Lower lobe of right lung (tissue), 2 donors: ENCODE results near the gene MSL2. TPM values are rescaled to one million over a fixed set of nuclear protein-coding genes. Genes with fewer than 3 reads are reported as not detected.
"Not testable (repeated sequence)": the region's sequence is repeated elsewhere in the genome, so short reads cannot be mapped to it uniquely, and the experiment has no call there.

ENCODE experiments used
- ATAC-seq, 2 donors: fragments of 200-7000 bp; cut with Tn5 transposase; one replicate each; pipeline ENCODE4 v1.9.1; 2020 to 2022; ENCODE audit warnings: mild to moderate bottlenecking in 2 of 2, moderate library complexity in 2 of 2
- DNase-seq: peaks from one replicate; pipeline ENCODE4 v3.0.0-alpha.2; 2020
- H3K27ac ChIP-seq: fragments of 200-600 bp; one replicate; pipeline ENCODE4 v1.8.0; 2022
- H3K27me3 ChIP-seq: fragments of 200-600 bp; one replicate; pipeline ENCODE4 v1.8.0; 2022; ENCODE audit warnings: low read depth
- H3K36me3 ChIP-seq: fragments of 200-600 bp; one replicate; pipeline ENCODE4 v1.8.0; 2022; ENCODE audit warnings: mild to moderate bottlenecking
- H3K4me1 ChIP-seq: fragments of 200-600 bp; one replicate; pipeline ENCODE4 v1.8.0; 2022
- H3K4me3 ChIP-seq: fragments of 200-600 bp; one replicate; pipeline ENCODE4 v1.8.0; 2022; ENCODE audit warnings: mild to moderate bottlenecking
- H3K9me3 ChIP-seq: fragments of 200-600 bp; one replicate; pipeline ENCODE4 v1.8.0; 2022
- CTCF ChIP-seq: fragments of 200-600 bp; IDR thresholded peaks from one replicate; pipeline ENCODE4 v1.8.0; 2022; ENCODE audit warnings: antibody characterized with exemption, mild to moderate bottlenecking
- intact Hi-C: fragments of 100-400 bp; cut with DNase I; formaldehyde crosslinking; loops from one replicate; pipeline ENCODE4 v1.11.0; 2022
- total RNA-seq: library from RNA; stranded (reverse); fragmentation: NEBNext Ultra II Directional; extraction: Animal tissue kit (Norgen Biotek cat#: 25700); gene quantifications from one replicate; pipeline ENCODE4 v1.2.1, GENCODE V29; 2021
- donor health status: DM: no; HTN: yes; CAD: no; lungs with severe emphysema.

The MSL2 gene
- total RNA-seq, 1 donor from 2014 or later, result 36.9 TPM

GRCh38 chr3:136136454-136136853 is 59.7 kb downstream of the MSL2 start:
- Histone ChIP-seq H3K36me3 (no peaks in the 10 kb centered on the region), H3K27ac (no peak overlapping the region), H3K4me1 (no peaks in the 10 kb centered on the region), H3K27me3 (no peaks in the 10 kb centered on the region), H3K4me3 (no peak overlapping the region), H3K9me3 (no peaks in the 10 kb centered on the region)
- no peak for ATAC-seq
- no peak for TF ChIP-seq CTCF
- DNase-seq, result no peak
- intact Hi-C loops, result no loop called here

GRCh38 chr3:136135039-136135802 is 60.9 kb downstream of the MSL2 start:
- TF ChIP-seq CTCF, result no peak
- no peaks in the 10 kb centered on the region for H3K4me1 ChIP-seq
- DNase-seq, result no peak
- no peaks in the 10 kb centered on the region for H3K36me3 ChIP-seq
- H3K4me3 ChIP-seq, result no peak overlapping the region
- no peak for ATAC-seq
- no peak overlapping the region for H3K27ac ChIP-seq
- H3K27me3 ChIP-seq, result no peaks in the 10 kb centered on the region
- intact Hi-C loops, result no loop called here
- H3K9me3 ChIP-seq, result no peaks in the 10 kb centered on the region

GRCh38 chr3:136134091-136134490 is 62.0 kb downstream of the MSL2 start:
- DNase-seq, result no peak
- no peaks in the 10 kb centered on the region for H3K27me3 ChIP-seq
- intact Hi-C loops, result no loop called here
- no peaks in the 10 kb centered on the region for H3K36me3 ChIP-seq
- no peak overlapping the region for H3K4me3 ChIP-seq
- no peaks in the 10 kb centered on the region for H3K9me3 ChIP-seq
- TF ChIP-seq CTCF, result no peak
- no peaks in the 10 kb centered on the region for H3K4me1 ChIP-seq
- no peak for ATAC-seq
- no peak overlapping the region for H3K27ac ChIP-seq

GRCh38 chr3:136131647-136132046 is 64.5 kb downstream of the MSL2 start:
- H3K27ac ChIP-seq, ATAC-seq, H3K27me3 ChIP-seq, intact Hi-C loops, H3K4me3 ChIP-seq, DNase-seq, H3K36me3 ChIP-seq, H3K4me1 ChIP-seq, H3K9me3 ChIP-seq: not testable (repeated sequence)

- H3K4me3 ChIP-seq, result no peak overlapping the region
- H3K4me1 ChIP-seq, result no peaks in the 10 kb centered on the region
- DNase-seq (no peak), ATAC-seq (no peak)
- H3K27me3 ChIP-seq, result no peaks in the 10 kb centered on the region
- intact Hi-C loops, result no loop called here
- H3K27ac ChIP-seq, result no peak overlapping the region
- TF ChIP-seq CTCF, result no peak
- no peaks in the 10 kb centered on the region for H3K9me3 ChIP-seq
- no peaks in the 10 kb centered on the region for H3K36me3 ChIP-seq
These were observed 74.1 kb downstream of the MSL2 start for GRCh38 chr3:136122006-136122405.
